ENCODE measurements around the gene CD63. TPM values are rescaled to one million over a fixed set of nuclear protein-coding genes. Genes with fewer than 3 reads are reported as not detected.

The CD63 gene
- total and polyA plus RNA-seq, 9 of the 15 experiments (the other 6 are each of a cell fraction or from before 2014, with no cell fraction given), result 313 to 735 (median 433) TPM

GRCh38 chr12:55742719-55743405 lies 14.1 kb upstream of the CD63 start, which contains the start of gene GDF11 (continued):
- TF ChIP-seq ZNF436 (CRISPR knock-in tag; IDR thresholded peaks at IDR 0.05) (no peak), EP400 (IDR thresholded peaks at IDR 0.05) (peak; percentile 59; the same call in 1 of the 2 replicates), ZNF512 (tag; IDR thresholded peaks at IDR 0.05) (peak; percentile 65), RBFOX2 (IDR thresholded peaks at IDR 0.05; ENCODE audit: low read depth, low read length) (peak; percentile 55), NKRF (IDR thresholded peaks at IDR 0.05; ENCODE audit: borderline replicate concordance) (peak; percentile 82), SP1 (CRISPR knock-in tag; IDR thresholded peaks at IDR 0.05) (peak; percentile 28; the same call in 1 of the 2 replicates), ATF6 (CRISPR knock-in tag; IDR thresholded peaks at IDR 0.05) (0 out of 2 replicates have a peak, but pooled peaks have one; percentile 34), NFIX (CRISPR knock-in tag; IDR thresholded peaks at IDR 0.05; ENCODE audit: low read depth) (no peak), TRIM28 (IDR thresholded peaks at IDR 0.05) (peak; percentile 73; the same call in 1 of the 2 replicates), MNT (conservative IDR thresholded peaks at IDR 0.05) (peak in 1 of 2 experiments; percentile 37; a peak in 2 of 4 replicates), ZBTB26 (CRISPR knock-in tag; IDR thresholded peaks at IDR 0.05) (peak; percentile 98), ZFP1 (CRISPR knock-in tag; IDR thresholded peaks at IDR 0.05) (no peak), CLOCK (CRISPR knock-in tag; IDR thresholded peaks at IDR 0.05; ENCODE audit: borderline replicate concordance) (no peak), CC2D1A (IDR thresholded peaks at IDR 0.05) (peak; percentile 82; the same call in 1 of the 2 replicates), POLR2G (IDR thresholded peaks at IDR 0.05; ENCODE audit: low read depth, low read length) (peak; percentile 63), RFX1 (IDR thresholded peaks at IDR 0.05) (no peak)

All from K562 (cell line).